Gastroesophageal sphincter (tissue), 4 donors: ENCODE data around the gene NPPA. TPM values are rescaled to one million over a fixed set of nuclear protein-coding genes. Genes with fewer than 3 reads are reported as not detected.

Experiments used
- ATAC-seq: fragments of 150-250 bp; one replicate; pipeline ENCODE4 v1.9.1; 2016; ENCODE audit warnings: mild to moderate bottlenecking, moderate library complexity
- H3K27ac ChIP-seq, 4 donors: fragments of 200-600 bp; sonication (generic) in 3 of 4; 1 replicate in 3 of 4; 2 replicates in 1 of 4; pipeline ENCODE4 v1.5.1; 2016 to 2019
- H3K27me3 ChIP-seq: fragments of 200-600 bp; sonication (generic); one replicate; pipeline ENCODE4 v1.5.1; 2019
- H3K36me3 ChIP-seq, 2 donors: fragments of 200-600 bp; sonication (generic); one replicate each; pipeline ENCODE4 v1.5.1; 2019; ENCODE audit warnings: control low read depth in 1 of 2
- H3K4me1 ChIP-seq, 3 donors: fragments of 200-600 bp; sonication (generic); 1 replicate in 2 of 3; 2 replicates in 1 of 3; pipeline ENCODE4 v1.5.1; 2016 to 2019; ENCODE audit warnings: control low read depth in 2 of 3
- H3K4me3 ChIP-seq, 2 donors: fragments of 200-600 bp; sonication (generic); one replicate each; pipeline ENCODE4 v1.5.1; 2019; ENCODE audit warnings: mild to moderate bottlenecking in 1 of 2, moderate library complexity in 1 of 2
- H3K9me3 ChIP-seq, 3 donors: fragments of 200-600 bp; sonication (generic); one replicate each; pipeline ENCODE4 v1.5.1; 2017 to 2019; ENCODE audit warnings: control low read depth in 2 of 3
- EP300 ChIP-seq: sonication (generic); formaldehyde crosslinking; IDR thresholded peaks from one replicate; pipeline ENCODE4 v1.6.1; 2017; ENCODE audit warnings: antibody characterized with exemption, mild to moderate bottlenecking
- POLR2A ChIP-seq, 2 donors: fragments of 450-650 bp; IDR thresholded peaks; one replicate each; pipeline ENCODE4 v1.6.1; 2017; ENCODE audit warnings: antibody characterized with exemption in 2 of 2, mild to moderate bottlenecking in 2 of 2, moderate library complexity in 1 of 2
- POLR2AphosphoS5 ChIP-seq: sonication (generic); formaldehyde crosslinking; IDR thresholded peaks from one replicate; pipeline ENCODE4 v1.6.1; 2017; ENCODE audit warnings: antibody characterized with exemption
- WGBS, 2 donors: methylation state at CpG; one replicate each; pipeline ENCODE4 v1.1.5; 2018; ENCODE audit warnings: low coverage in 1 of 2; 5-methylcytosine and 5-hydroxymethylcytosine counted together
- total RNA-seq, 4 donors: library from RNA; depleted of rRNA; stranded (reverse); fragments of >200 nt; gene quantifications; one replicate each; pipeline ENCODE4 v1.1.0, GENCODE V29; 2016
- TF ChIP-seq, protein P1 (sequence below), 4 experiments: fragments of 200-600 bp in 2 of 4; fragments of 450-650 bp in 2 of 4; sonication (generic) in 1 of 4; IDR thresholded peaks; one replicate each; pipeline ENCODE4 v1.5.1; 2017 to 2019; ENCODE audit warnings: antibody characterized with exemption in 4 of 4, mild to moderate bottlenecking in 2 of 4, moderate library complexity in 2 of 4

NPPA gene
- total RNA-seq, 4 donors from 2014 or later, result 0.93 TPM; not detected in 3

DNA sequence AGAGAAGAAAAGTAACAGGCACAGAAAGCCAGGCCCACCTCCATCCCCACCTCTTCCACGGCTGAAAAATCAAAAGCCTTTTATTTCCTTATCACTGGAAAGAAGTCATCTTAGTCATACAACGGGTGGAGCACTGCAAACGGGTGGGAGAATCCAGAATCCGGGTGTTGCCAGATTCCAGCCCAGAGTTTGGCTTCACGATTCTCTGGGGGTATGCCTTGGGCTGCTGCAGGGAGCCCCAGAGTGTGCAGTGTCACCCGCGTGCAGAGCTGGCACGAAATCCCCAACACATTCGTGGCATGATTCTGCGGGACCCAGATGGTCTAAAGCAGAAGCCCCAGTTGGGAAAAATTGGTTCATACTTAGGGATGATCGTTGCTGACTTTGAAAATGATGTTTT lies 2.6 kb upstream of the NPPA start:
- TF ChIP-seq EP300, result no peak
- no peak for TF ChIP-seq POLR2A (IDR thresholded peaks at IDR 0.05)
- TF ChIP-seq, protein P1, sequence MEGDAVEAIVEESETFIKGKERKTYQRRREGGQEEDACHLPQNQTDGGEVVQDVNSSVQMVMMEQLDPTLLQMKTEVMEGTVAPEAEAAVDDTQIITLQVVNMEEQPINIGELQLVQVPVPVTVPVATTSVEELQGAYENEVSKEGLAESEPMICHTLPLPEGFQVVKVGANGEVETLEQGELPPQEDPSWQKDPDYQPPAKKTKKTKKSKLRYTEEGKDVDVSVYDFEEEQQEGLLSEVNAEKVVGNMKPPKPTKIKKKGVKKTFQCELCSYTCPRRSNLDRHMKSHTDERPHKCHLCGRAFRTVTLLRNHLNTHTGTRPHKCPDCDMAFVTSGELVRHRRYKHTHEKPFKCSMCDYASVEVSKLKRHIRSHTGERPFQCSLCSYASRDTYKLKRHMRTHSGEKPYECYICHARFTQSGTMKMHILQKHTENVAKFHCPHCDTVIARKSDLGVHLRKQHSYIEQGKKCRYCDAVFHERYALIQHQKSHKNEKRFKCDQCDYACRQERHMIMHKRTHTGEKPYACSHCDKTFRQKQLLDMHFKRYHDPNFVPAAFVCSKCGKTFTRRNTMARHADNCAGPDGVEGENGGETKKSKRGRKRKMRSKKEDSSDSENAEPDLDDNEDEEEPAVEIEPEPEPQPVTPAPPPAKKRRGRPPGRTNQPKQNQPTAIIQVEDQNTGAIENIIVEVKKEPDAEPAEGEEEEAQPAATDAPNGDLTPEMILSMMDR (IDR thresholded peaks at IDR 0.05), result no peak
- TF ChIP-seq POLR2AphosphoS5, result no peak
- Histone ChIP-seq H3K4me3 (no peak overlapping the region), H3K27ac (no peak overlapping the region), H3K36me3 (peaks cover 0 to 25% of the 10 kb centered on the region in 2 donors), H3K4me1 (no peaks in the 10 kb centered on the region), H3K9me3 (no peaks in the 10 kb centered on the region), H3K27me3 (peaks cover 20% of the 10 kb centered on the region)
- no peak for ATAC-seq
- WGBS, 2 donors, result 45 to 57% methylated on average over 3 to 6 of the region's 11 CpGs

DNA sequence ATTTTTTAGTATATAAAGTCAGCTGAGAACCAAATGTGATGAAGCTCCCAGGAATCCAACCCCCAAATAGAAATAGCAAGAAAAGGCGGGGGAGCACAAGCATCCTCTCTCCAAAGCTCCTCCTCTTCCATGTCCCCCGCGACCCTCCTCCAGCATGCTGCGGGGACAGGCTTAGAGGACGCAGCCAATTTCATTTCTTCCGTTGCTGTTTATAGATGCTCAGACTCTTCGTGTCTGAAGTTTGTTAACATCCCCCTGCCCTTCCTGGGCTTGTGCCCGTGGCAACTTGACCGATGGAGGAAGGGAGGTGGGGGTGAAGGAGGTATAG lies 754 bp upstream of the NPPA start:
- Histone ChIP-seq H3K9me3 (no peaks in the 10 kb centered on the region), H3K4me1 (no peaks in the 10 kb centered on the region), H3K4me3 (no peak overlapping the region), H3K27ac (no peak overlapping the region), H3K36me3 (peaks cover 0 to 43% of the 10 kb centered on the region in 2 donors), H3K27me3 (peaks cover 9% of the 10 kb centered on the region)
- WGBS, 2 donors, result 38 to 70% methylated on average over 2 to 7 of the region's 9 CpGs
- ATAC-seq, result no peak
- no peak for TF ChIP-seq POLR2A (IDR thresholded peaks at IDR 0.05)
- TF ChIP-seq POLR2AphosphoS5, result no peak
- TF ChIP-seq, protein P1 (IDR thresholded peaks at IDR 0.05), result no peak
- no peak for TF ChIP-seq EP300

DNA sequence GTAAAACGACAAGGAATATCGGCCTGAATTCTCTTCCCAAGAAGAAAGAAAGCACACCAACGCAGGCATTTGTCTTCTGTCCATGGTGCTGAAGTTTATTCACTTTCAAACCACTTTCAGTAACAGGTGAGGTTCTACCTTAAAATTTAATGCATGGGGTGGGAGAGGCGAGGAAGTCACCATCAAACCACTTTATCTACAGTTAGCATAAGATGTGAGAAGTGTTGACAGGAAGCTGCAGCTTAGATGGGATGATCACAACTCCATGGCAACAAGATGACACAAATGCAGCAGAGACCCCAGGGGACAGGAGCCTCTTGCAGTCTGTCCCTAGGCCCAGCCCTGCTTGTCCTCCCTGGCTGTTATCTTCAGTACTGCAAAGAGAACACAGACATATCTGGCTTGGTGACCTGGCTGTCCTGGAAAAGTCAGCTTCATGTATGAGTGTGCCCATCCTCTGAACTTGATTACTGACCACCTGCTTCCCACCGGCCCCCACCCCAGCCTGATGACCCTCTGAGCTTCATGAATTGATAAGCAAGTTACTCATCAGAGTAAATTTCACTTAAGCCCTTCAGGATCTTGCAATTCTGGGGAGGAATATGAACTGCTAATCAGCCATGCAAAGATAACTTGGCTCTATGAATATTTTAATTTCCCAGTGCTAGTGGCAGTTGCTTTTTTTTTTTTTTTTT lies 1.8 kb downstream of the NPPA start:
- Histone ChIP-seq H3K4me3 (no peak overlapping the region), H3K36me3 (peaks cover 0 to 69% of the 10 kb centered on the region in 2 donors), H3K27me3 (no peaks in the 10 kb centered on the region)

DNA sequence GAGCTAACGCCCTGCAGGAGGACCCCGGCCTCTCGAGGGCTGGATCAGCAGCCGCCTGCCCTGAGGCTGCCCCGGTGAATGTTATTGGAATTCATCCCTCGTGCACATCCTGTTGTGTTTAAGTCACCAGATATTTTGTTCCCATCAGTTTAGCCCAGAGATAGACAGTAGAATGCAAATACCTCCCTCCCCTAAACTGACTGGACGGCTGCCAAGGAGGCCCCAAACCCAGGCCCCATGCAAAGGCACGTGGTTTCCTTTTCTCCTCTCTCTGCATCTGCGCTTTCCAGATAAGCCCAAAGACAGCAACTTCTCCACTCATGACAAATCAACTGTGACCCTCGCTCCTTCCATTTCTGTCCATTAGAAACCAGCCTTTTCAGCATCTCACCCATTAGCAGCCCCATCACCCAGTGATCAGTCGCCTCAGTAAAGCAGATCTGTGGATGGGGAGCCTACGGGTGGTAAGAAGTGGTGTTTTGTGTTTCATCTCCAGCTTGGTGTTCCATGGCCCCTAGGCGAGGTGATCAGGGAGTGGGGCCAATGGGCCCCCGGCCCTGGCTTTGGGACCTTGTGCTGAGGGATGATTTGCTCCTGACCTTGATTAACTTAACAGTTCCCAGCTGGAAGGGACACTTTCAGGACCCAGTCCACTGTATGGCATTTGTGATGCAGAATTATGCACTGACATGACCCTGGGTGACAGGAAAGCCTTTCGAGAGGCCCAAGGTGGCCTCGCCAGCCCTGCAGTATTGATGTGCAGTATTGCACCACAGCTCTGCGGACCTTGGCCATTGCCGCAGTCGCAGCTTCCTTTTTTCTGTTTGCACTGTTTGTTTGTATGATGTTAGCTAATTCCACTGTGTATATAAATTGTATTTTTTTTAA lies 5.2 kb downstream of the NPPA start:
- TF ChIP-seq POLR2A (IDR thresholded peaks at IDR 0.05) (no peak), POLR2AphosphoS5 (no peak), EP300 (no peak)
- TF ChIP-seq, protein P1 (IDR thresholded peaks at IDR 0.05), result no peak
- H3K9me3 ChIP-seq, result no peaks in the 10 kb centered on the region
- no peak overlapping the region for H3K27ac ChIP-seq
- H3K36me3 ChIP-seq, result peaks cover 0 to 97% of the 10 kb centered on the region in 2 donors
- 43 to 52% methylated on average over 7 to 10 of the region's 19 CpGs for WGBS, 2 donors
- H3K27me3 ChIP-seq, result no peaks in the 10 kb centered on the region
- ATAC-seq, result no peak
- no peak overlapping the region for H3K4me3 ChIP-seq
- peaks cover 0 to 6% (median 0%) of the 10 kb centered on the region in 3 donors for H3K4me1 ChIP-seq

More for the DNA sequence above, 1.8 kb downstream of the NPPA start:
- no peaks in the 10 kb centered on the region for H3K9me3 ChIP-seq
- TF ChIP-seq POLR2A (IDR thresholded peaks at IDR 0.05), result no peak
- TF ChIP-seq, protein P1 (IDR thresholded peaks at IDR 0.05), result no peak
- no peak for TF ChIP-seq EP300
- TF ChIP-seq POLR2AphosphoS5, result no peak
- H3K27ac ChIP-seq, result no peak overlapping the region
- 47 to 52% methylated on average over 5 of the region's 5 CpGs for WGBS, 2 donors
- ATAC-seq, result no peak
- H3K4me1 ChIP-seq, result no peaks in the 10 kb centered on the region
